ENCODE measurements around the gene MAML2. TPM values are rescaled to one million over a fixed set of nuclear protein-coding genes. Genes with fewer than 3 reads are reported as not detected.

MAML2 gene
- total and polyA plus RNA-seq, 10 donors, result 2.7 to 43.4 (median 27.2) TPM

DNA sequence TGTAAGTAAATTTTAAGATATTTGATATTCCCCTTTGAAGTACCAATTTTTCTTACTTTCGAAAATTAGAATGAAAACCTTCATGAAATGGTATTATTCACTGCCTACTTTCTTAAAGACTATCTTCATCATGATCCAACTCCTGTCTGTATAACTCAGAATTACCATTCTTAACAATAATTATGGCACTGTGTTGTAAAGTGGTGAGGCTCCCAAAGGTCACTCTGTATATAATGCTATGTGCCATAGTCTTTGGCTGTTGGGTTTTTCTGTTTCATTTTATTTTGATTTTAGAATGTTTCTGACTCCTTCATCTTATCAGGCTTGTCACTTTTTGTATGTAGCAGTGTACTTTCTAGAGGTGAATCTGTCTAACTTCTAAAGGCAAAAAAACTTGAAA is 52.4 kb downstream of the MAML2 start:
- DNase-seq, result no peak
- H3K27ac ChIP-seq, result no peak overlapping the region
- H3K9me3 ChIP-seq, result peaks cover 0 to 5% (median 0%) of the 10 kb centered on the region in 8 donors
- no peaks in the 10 kb centered on the region for H3K36me3 ChIP-seq
- WGBS, 5 donors, result 97 to 100% (median 98%) methylated on average over 1 of the region's 1 CpG
- no peak for TF ChIP-seq POLR2AphosphoS5 (IDR thresholded peaks at IDR 0.05)
- no peak for TF ChIP-seq CTCF (IDR thresholded peaks at IDR 0.05 in 8 of 11, conservative IDR thresholded peaks at IDR 0.05 in 3 of 11)
- peaks cover 25 to 56% (median 33%) of the 10 kb centered on the region in 6 donors for H3K4me1 ChIP-seq
- H3K27me3 ChIP-seq (replicated peaks in 1 of 7), result no peaks in the 10 kb centered on the region
- intact Hi-C loops (cut with DNase I; ENCODE audit: low total_unique reads), result no loop called here
- no peak overlapping the region for H3K4me3 ChIP-seq

DNA sequence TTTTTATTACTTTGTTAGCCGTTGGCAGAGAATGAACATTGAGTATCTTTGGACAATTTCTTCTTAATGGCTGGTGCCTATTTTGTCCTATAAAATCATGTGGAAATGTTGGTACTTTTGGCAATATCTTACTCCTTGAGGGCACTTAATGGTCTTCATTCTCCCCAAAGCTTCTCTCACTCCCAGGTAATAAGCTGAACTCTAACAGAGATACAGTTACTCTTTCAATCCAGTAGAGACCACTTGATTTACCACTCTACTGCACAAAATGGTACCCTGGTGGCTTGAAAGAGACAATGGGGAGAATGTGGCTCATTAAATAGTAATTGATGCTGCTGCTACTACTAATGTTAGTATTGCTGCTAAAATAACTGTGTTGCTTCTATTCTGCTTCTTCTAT is 53.0 kb downstream of the MAML2 start:
- H3K4me1 ChIP-seq, result peaks cover 22 to 50% (median 29%) of the 10 kb centered on the region in 6 donors
- DNase-seq, result no peak
- H3K4me3 ChIP-seq, result no peak overlapping the region
- TF ChIP-seq CTCF (IDR thresholded peaks at IDR 0.05 in 8 of 11, conservative IDR thresholded peaks at IDR 0.05 in 3 of 11), result no peak
- TF ChIP-seq POLR2AphosphoS5 (IDR thresholded peaks at IDR 0.05), result no peak
- no peak for TF ChIP-seq POLR2A (IDR thresholded peaks at IDR 0.05)
- H3K27ac ChIP-seq, result no peak overlapping the region
- no peaks in the 10 kb centered on the region for H3K36me3 ChIP-seq
- intact Hi-C loops (cut with DNase I; ENCODE audit: low total_unique reads), result no loop called here
- WGBS, 5 donors, result 51 to 95% (median 89%) methylated on average over 1 of the region's 1 CpG
- peaks cover 0 to 5% (median 0%) of the 10 kb centered on the region in 8 donors for H3K9me3 ChIP-seq
- no peaks in the 10 kb centered on the region for H3K27me3 ChIP-seq (replicated peaks in 1 of 7)

GRCh38 chr11:96288915-96289314 is 54.1 kb downstream of the MAML2 start:
- DNase-seq, result no peak

More at GRCh38 chr11:96288915-96289314, 54.1 kb downstream of the MAML2 start:
- Histone ChIP-seq H3K27me3 (replicated peaks in 1 of 7) (no peaks in the 10 kb centered on the region), H3K4me1 (peaks cover 10 to 49% (median 21%) of the 10 kb centered on the region in 6 donors), H3K27ac (no peak overlapping the region), H3K36me3 (no peaks in the 10 kb centered on the region), H3K9me3 (peaks cover 0 to 5% (median 0%) of the 10 kb centered on the region in 8 donors), H3K4me3 (no peak overlapping the region)
- 76 to 86% (median 84%) methylated on average over 3 of the region's 3 CpGs for WGBS, 5 donors
- intact Hi-C loops (cut with DNase I; ENCODE audit: low total_unique reads), result no loop called here
- TF ChIP-seq POLR2AphosphoS5 (IDR thresholded peaks at IDR 0.05) (no peak), CTCF (IDR thresholded peaks at IDR 0.05 in 8 of 11, conservative IDR thresholded peaks at IDR 0.05 in 3 of 11) (no peak), POLR2A (IDR thresholded peaks at IDR 0.05) (no peak)

Data from spleen (tissue), 11 donors.